HG02588 (cell line): ENCODE data around the gene SLC19A1.

Source experiments
- ATAC-seq: cut with Tn5 transposase; IDR thresholded peaks from one replicate; pipeline ENCODE4 v1.9.1; 2021; ENCODE audit warnings: mild to moderate bottlenecking, moderate library complexity; ENCODE audit not compliant: unreplicated experiment

SLC19A1 gene

GRCh38 chr21:45472445-45473365, 69.5 kb downstream of the SLC19A1 start:
- no peak for ATAC-seq

DNA sequence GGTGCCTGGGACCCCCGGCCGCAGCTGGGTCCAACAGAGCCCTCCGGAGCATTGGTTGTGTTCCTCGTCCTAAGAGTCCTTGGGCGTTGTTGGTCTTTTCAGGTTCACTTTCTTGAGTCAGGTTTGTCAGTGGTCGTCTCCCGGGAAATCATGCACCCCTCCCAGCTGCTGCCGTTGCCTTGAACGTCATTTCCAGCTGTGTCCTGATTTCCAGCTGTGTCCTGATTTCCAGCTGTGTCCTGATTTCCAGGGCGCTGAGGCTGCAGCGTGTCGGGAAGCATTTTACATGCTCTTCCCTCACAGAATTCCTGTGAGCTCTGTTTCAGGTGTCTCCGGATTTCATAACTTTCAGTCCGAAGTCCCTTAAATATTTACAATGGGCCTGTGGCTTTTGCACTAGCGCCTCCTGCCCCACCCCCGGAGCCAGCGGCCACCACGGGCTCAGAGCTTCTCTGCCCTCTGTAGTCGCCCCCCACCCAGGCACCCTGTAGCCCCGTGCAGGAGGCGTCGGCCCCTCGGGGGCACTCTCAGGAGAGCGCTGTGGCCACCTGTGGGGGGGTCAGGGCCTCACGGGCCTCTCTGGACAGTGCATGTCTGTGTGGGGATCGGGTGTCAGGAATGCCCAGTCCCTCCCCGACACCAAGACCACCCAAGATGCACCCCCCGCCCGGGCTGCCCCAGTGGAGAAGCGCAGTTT, 70.6 kb downstream of the SLC19A1 start:
- no peak for ATAC-seq

GRCh38 chr21:45470773-45471524, 71.3 kb downstream of the SLC19A1 start:
- ATAC-seq: no peak

GRCh38 chr21:45470087-45470515, 72.1 kb downstream of the SLC19A1 start:
- no peak for ATAC-seq

- no peak for ATAC-seq
Observed at GRCh38 chr21:45469273-45470086, 72.8 kb downstream of the SLC19A1 start.

DNA sequence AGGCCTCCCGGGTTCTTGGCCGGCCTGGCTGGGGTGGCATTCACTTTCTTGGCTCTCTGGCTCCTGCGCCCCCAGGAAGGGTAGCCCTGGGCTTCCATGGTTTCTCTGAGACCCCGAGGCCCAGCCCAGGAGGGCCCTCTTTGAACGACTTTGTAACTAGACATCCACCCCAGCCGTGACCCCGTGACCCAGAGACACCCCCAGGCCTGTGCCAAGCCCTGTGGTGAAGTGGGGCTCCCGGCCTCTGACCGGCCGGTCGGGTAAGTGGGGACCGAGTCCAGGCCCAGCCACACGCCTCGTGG, 73.3 kb downstream of the SLC19A1 start:
- ATAC-seq: no peak

DNA sequence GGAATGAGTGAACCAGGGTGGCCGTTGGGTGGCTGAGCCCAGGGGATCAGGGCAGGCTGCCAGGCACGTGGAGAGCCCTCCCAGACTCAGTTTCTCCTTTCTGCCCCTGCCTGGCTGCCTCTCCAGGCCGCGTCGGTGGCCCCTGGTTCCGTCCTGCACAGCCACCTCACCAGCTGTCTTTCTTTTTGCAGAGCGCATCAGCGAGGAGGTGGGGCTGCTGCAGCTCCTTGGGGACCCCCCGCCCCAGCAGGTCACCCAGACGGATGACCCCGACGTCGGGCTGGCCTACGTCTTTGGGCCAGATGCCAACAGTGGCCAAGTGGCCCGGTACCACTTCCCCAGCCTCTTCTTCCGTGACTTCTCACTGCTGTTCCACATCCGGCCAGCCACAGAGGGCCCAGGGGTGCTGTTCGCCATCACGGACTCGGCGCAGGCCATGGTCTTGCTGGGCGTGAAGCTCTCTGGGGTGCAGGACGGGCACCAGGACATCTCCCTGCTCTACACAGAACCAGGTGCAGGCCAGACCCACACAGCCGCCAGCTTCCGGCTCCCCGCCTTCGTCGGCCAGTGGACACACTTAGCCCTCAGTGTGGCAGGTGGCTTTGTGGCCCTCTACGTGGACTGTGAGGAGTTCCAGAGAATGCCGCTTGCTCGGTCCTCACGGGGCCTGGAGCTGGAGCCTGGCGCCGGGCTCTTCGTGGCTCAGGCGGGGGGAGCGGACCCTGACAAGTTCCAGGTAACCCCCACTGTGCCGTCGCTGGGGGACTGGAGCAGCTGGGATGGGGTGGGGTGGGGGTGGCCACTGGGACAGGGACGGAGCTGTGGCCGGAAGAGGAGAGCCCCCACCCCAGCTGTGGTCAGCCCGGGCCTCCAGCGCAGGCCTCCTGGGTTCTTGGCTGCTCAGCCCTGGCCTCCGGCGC, 73.9 kb downstream of the SLC19A1 start:
- no peak for ATAC-seq

DNA sequence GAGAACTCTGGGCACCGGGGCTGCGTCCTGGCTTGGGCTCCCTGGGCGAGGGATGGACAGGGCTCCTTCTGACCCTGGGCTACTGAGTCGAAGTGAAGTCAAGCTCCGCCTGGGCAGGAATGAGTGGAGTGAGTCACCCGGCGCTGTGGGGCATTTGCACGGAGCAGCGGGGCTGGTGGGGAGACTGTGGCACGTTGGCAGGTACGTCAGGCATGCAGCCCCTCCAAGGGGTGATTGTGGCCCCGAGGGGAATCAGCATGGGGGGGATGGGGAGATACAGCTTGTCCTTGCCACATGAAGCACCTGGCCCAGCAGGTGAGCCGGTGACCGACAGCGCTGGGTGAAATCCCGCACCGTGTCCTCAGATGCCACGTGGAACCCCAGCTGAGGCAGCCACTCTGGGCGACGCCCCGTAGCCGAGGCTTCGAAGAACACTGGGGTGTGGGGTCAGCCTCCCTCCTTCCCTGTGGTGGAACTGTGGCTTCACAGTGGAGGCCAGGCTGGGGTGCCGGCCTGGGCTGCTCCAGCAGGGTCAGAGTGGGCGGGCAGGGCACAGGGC, 74.9 kb downstream of the SLC19A1 start:
- no peak for ATAC-seq

DNA sequence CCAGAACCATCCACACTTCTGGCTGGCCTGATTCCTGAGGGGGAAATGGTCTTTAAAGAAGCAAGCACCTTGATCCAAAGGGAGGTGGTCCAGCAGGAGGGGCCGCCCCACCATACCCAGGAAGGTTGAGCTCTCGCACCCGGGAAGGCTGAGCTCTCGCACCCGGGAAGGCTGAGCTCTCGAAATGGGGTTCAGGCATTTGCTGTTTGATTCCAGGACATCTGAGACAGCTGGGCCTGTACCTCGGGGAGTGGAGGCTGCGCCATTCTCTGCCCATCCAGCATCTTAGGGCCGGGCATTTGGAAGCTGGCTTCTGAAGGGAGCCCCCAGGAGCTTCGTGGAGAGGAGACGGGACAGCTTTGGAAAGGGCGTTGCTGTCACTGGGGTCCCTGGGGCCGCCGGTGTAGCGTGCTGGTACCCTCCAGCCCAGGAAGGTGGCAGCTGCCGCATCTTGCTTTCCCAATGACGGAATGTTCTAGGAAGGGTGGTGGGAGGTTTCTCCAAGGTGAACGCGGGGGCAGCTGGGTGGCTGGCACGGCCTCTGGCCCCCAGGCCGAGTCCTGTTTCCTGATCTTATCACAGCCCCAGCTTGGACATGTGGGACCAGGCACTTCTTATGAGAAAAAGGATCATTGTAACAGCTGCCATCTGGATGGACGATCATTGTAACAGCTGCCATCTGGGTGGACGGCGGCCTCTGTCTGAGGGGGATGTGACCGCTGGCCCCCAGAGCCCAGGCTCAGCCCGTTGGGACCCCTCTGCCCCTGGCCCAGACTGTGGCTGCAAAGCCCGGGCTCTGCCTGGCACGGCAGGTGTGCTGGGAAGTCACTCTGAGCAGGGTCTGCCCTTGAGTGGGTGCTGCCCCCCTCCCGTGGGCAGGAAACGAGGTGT, 75.7 kb downstream of the SLC19A1 start:
- ATAC-seq: no peak

DNA sequence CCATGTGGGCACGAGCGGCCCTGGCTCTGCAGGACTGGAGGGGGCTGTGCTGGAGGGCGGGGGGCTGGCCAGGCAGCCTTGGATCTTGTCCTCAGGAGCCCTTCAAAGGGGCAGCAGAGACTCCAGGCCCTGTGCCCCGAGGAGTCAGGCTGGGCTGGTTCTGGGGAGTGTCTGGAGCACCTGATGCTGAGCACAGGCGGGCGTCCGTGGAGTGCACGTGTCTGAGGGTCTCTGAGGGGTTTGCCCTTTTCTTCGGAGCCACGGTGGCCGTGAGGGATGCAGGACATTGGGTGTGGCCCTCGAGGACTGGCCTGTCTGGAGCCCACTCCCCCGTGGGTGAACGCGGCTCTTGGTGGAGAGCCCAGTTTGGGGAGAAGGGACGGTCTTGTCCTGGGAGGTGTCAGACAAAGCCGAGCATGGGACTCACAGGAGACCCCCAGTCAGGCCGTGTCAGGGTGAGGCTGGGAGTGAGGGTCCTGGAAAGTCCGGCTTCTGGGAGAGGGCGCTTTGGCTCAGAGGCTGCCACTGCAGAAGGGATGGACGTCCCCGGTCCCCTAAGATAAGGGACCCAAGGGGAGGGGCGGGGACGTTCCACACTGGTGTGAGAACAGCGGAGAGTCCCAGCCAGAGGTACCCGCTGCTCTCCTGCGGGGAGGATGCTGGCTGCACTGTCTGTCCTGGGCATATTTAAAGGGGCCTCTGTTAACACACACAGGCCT, 76.5 kb downstream of the SLC19A1 start:
- no peak for ATAC-seq

GRCh38 chr21:45465105-45465504, 77.1 kb downstream of the SLC19A1 start:
- no peak for ATAC-seq

DNA sequence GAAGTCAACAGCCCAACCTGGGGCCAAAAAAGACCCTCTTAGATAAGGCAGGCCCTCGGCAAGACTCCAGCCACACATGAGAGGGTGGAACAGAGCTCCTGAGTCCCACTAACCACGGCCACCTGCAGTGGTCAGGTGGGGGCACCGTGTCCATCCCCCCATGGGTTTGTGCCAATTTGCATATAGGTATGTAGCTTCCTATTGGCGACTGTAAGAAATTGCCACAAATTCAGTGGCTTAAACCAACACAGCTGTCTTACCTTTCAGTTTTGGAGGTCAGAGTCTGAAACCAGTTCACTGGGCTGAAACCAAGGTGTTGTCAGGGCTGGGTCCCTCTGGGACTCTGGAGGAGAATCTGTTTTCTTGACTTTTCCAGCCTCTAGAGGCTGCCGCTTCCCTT, 77.9 kb downstream of the SLC19A1 start:
- no peak for ATAC-seq

GRCh38 chr21:45463871-45464270, 78.4 kb downstream of the SLC19A1 start:
- no peak for ATAC-seq

DNA sequence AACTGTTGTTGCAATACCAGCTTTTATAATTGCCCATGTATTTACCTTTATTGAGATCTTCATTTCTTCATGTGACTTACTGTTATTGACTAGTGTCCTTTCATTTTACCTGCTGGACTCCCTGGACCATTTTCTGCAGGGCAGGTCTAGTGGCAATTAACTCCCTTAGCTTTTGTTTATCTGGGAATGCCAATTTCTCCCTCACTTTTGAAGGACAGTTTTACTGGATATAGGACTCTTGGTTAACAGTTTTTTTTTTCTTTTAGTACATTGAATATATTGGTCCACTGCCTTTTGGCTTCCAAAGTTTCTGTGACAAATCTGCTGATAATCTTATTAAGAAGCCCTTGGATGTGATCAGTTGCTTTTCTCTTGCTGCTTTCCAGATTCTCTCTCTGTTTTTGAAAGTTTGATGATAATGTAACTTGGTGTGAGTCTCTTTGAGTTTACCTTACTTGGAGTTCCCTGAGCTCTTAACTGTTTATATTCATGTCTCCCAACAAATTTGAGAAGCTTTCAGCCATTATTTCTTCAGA, 80.4 kb downstream of the SLC19A1 start:
- ATAC-seq: no peak

DNA sequence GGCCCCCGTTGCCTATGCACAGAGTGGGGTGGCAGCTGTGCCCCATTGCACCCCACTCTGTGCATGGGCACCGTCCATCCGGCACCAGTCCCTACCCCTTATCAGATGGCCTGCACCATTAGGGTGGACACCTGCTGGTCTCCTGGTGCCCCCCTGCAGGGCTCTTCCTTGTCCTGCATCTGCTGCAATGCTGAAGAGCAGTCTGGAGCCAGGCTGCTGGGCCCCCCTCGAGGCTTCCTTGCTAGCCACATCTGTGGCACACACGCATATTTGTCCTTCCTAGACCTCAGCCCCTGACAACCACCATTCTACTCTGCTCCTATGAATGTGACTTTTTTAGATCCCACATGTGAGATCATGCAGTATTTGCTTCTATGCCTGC, 80.9 kb downstream of the SLC19A1 start:
- no peak for ATAC-seq

DNA sequence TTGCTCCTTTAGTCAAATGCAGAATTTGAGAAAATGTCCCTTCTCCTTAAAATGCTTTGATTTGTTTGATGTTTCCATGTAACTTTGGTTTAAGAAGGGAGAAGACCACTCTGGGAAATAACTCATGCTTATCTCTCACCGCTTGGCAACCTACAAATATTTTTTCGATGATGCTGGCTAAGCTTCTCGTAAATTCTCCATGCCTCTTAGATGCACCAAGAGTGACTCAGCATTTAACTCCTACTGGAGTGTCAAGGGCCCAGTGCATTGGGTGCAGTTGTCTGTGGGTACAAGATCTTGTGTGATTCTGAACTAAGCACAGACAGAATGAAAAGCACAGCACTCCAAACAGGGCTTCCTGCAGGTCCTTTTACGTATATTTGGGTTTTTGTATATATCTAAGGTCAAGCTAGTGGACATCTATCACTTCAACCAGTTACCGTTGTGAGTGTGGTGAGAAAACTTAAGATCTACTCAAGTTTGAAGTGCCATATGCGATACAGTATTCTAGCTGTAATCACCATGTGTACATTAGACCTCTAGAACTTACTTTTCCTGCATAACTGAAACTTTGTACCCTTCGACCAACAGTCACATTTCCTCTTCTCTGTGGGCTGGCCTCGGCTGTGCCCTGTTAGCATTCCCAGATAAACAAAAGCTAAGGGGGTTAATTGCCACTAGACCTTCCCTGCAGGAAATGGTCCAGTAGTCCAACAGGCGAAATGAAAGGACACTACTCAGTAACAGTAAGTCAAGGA, 81.5 kb downstream of the SLC19A1 start:
- no peak for ATAC-seq
